Prostate gland (tissue), 2 donors: ENCODE results near the gene ZNF254. TPM values are rescaled to one million over a fixed set of nuclear protein-coding genes. Genes with fewer than 3 reads are reported as not detected.

Source experiments
- DNase-seq: peaks from one replicate; pipeline ENCODE4 v3.0.0-alpha.2; 2019; ENCODE audit warnings: low spot score
- H3K27ac ChIP-seq, 2 donors: fragments of 200-600 bp; sonication (generic); 2 replicates each; pipeline ENCODE4 v1.5.1; 2017 to 2019
- H3K27me3 ChIP-seq: fragments of 200-600 bp; sonication (generic); replicated peaks from 2 replicates; pipeline ENCODE4 v1.5.1; 2019; ENCODE audit not compliant: insufficient read depth
- H3K36me3 ChIP-seq, 2 donors: fragments of 200-600 bp; sonication (generic); 1 replicate in 1 of 2; 2 replicates in 1 of 2; pipeline versions ENCODE4 v1.5.1 to v1.8.1; 2017 to 2019
- H3K4me1 ChIP-seq: fragments of 200-600 bp; sonication (generic); replicated peaks from 2 replicates; pipeline ENCODE4 v1.5.1; 2019
- H3K4me3 ChIP-seq, 2 donors: fragments of 200-600 bp; sonication (generic); 2 replicates each; pipeline ENCODE4 v1.5.1; 2017 to 2019
- H3K9me3 ChIP-seq: fragments of 200-600 bp; sonication (generic); 2 replicates; pipeline ENCODE4 v1.5.1; 2017
- CTCF ChIP-seq, 4 experiments: fragments of 200-600 bp in 2 of 4; fragments of 450-650 bp in 2 of 4; sonication (generic) in 2 of 4; IDR thresholded peaks; 1 replicate in 3 of 4; 2 replicates in 1 of 4; pipeline ENCODE4 v1.5.1; 2016 to 2019; ENCODE audit warnings: antibody characterized with exemption in 4 of 4, mild to moderate bottlenecking in 2 of 4, moderate library complexity in 2 of 4
- POLR2A ChIP-seq: fragments of 450-650 bp; IDR thresholded peaks from one replicate; pipeline ENCODE4 v1.6.1; 2016; ENCODE audit warnings: antibody characterized with exemption, mild to moderate bottlenecking
- POLR2AphosphoS5 ChIP-seq: sonication (generic); formaldehyde crosslinking; IDR thresholded peaks from one replicate; pipeline ENCODE4 v1.6.1; 2017; ENCODE audit warnings: antibody characterized with exemption
- WGBS: methylation state at CpG from one replicate; pipeline ENCODE4 v1.1.5; 2018; 5-methylcytosine and 5-hydroxymethylcytosine counted together
- intact Hi-C: fragments of 100-400 bp; cut with DNase I; formaldehyde crosslinking; loops from one replicate; pipeline ENCODE4 v1.14.2; 2022
- total RNA-seq, 2 donors: library from RNA; depleted of rRNA; stranded (reverse); fragments of >200 nt; gene quantifications; one replicate each; pipeline ENCODE4 v1.1.0, GENCODE V29; 2016

The ZNF254 gene
- total RNA-seq, 2 donors from 2014 or later, result 21.8 to 22.7 TPM

- TF ChIP-seq POLR2A, result no peak
- no peak for TF ChIP-seq CTCF (IDR thresholded peaks at IDR 0.05)
- no peak for TF ChIP-seq POLR2AphosphoS5
- intact Hi-C loops, result no loop called here
- H3K9me3 ChIP-seq, result peaks cover 2% of the 10 kb centered on the region
- H3K4me1 ChIP-seq, result no peaks in the 10 kb centered on the region
- H3K27ac ChIP-seq, result no peak overlapping the region
- H3K27me3 ChIP-seq, result no peaks in the 10 kb centered on the region
- no peak for DNase-seq
- peaks cover 0 to 14% of the 10 kb centered on the region in 2 donors for H3K36me3 ChIP-seq
- WGBS, result 94% methylated on average over 3 of the region's 3 CpGs
- no peak overlapping the region for H3K4me3 ChIP-seq
Measured at GRCh38 chr19:24127601-24128000, 40.6 kb downstream of the ZNF254 start.

GRCh38 chr19:24140099-24140498, 53.1 kb downstream of the ZNF254 start:
- H3K4me3 ChIP-seq, result no peak overlapping the region
- DNase-seq, result no peak
- intact Hi-C loops, result no loop called here
- no peak for TF ChIP-seq POLR2AphosphoS5
- TF ChIP-seq CTCF (IDR thresholded peaks at IDR 0.05), result no peak
- no peak for TF ChIP-seq POLR2A
- no peaks in the 10 kb centered on the region for H3K9me3 ChIP-seq
- no peaks in the 10 kb centered on the region for H3K36me3 ChIP-seq
- WGBS, result 89% methylated on average over 3 of the region's 3 CpGs
- no peak overlapping the region for H3K27ac ChIP-seq
- no peaks in the 10 kb centered on the region for H3K4me1 ChIP-seq
- no peaks in the 10 kb centered on the region for H3K27me3 ChIP-seq

- no peak for TF ChIP-seq CTCF (IDR thresholded peaks at IDR 0.05)
- TF ChIP-seq POLR2AphosphoS5, result no peak
- DNase-seq, result no peak
- intact Hi-C loops, result no loop called here
- Histone ChIP-seq H3K4me1 (no peaks in the 10 kb centered on the region), H3K9me3 (no peaks in the 10 kb centered on the region), H3K36me3 (no peaks in the 10 kb centered on the region), H3K27ac (no peak overlapping the region), H3K27me3 (no peaks in the 10 kb centered on the region), H3K4me3 (no peak overlapping the region)
Measured at GRCh38 chr19:24140591-24140990, 53.6 kb downstream of the ZNF254 start.

- Histone ChIP-seq H3K4me1 (no peaks in the 10 kb centered on the region), H3K4me3 (no peak overlapping the region), H3K27me3 (no peaks in the 10 kb centered on the region), H3K9me3 (no peaks in the 10 kb centered on the region), H3K36me3 (no peaks in the 10 kb centered on the region), H3K27ac (no peak overlapping the region)
- DNase-seq, result no peak
- TF ChIP-seq CTCF (IDR thresholded peaks at IDR 0.05), result no peak
- TF ChIP-seq POLR2A, result no peak
- TF ChIP-seq POLR2AphosphoS5, result no peak
- intact Hi-C loops, result no loop called here
Measured at GRCh38 chr19:24141612-24142011, 54.6 kb downstream of the ZNF254 start.

GRCh38 chr19:24142771-24143170, 55.8 kb downstream of the ZNF254 start:
- Histone ChIP-seq H3K27ac (no peak overlapping the region), H3K4me1 (no peaks in the 10 kb centered on the region), H3K36me3 (no peaks in the 10 kb centered on the region), H3K9me3 (no peaks in the 10 kb centered on the region), H3K27me3 (no peaks in the 10 kb centered on the region), H3K4me3 (no peak overlapping the region)
- intact Hi-C loops, result no loop called here
- DNase-seq, result no peak
- 97% methylated on average over 3 of the region's 3 CpGs for WGBS
- no peak for TF ChIP-seq POLR2AphosphoS5
- TF ChIP-seq POLR2A, result no peak
- TF ChIP-seq CTCF (IDR thresholded peaks at IDR 0.05), result no peak
